CD8-positive, alpha-beta memory T cell (primary cell): ENCODE results near the gene MAN1A1. TPM values are rescaled to one million over a fixed set of nuclear protein-coding genes. Genes with fewer than 3 reads are reported as not detected.

Experiments
- CTCF ChIA-PET: fragments of 350-600 bp; sonication (Branson Sonifier 250); formaldehyde crosslinking; loops from one replicate; lab custom pipeline; 2021; ENCODE audit warnings: antibody characterized with exemption; lab: Charles Lee
- POLR2A ChIA-PET: fragments of 350-600 bp; sonication (Branson Sonifier 250); formaldehyde crosslinking; loops from one replicate; lab custom pipeline; 2021; ENCODE audit warnings: antibody characterized with exemption; lab: Charles Lee
- DNase-seq, 5 donors: peaks; one replicate each; pipeline versions ENCODE4 v3.0.0 to v3.0.0-alpha.2; 2020 to 2022; ENCODE audit warnings: mixed read lengths in 1 of 5
- H3K27ac ChIP-seq: one replicate; pipeline ENCODE4 v1.7.0; 2013; ENCODE audit warnings: low read depth, mild to moderate bottlenecking, low read length, moderate library complexity
- H3K27me3 ChIP-seq: 2 replicates; pipeline ENCODE4 v1.7.0; 2013; ENCODE audit warnings: low read length, mild to moderate bottlenecking; ENCODE audit not compliant: insufficient read depth, poor library complexity, severe bottlenecking
- H3K36me3 ChIP-seq: 2 replicates; pipeline ENCODE4 v1.7.0; 2013; ENCODE audit warnings: mild to moderate bottlenecking, low read length, moderate library complexity; ENCODE audit not compliant: insufficient read depth
- H3K4me1 ChIP-seq: 2 replicates; pipeline ENCODE4 v1.7.0; 2013; ENCODE audit warnings: mild to moderate bottlenecking, low read length, moderate library complexity; ENCODE audit not compliant: insufficient read depth
- H3K4me3 ChIP-seq: 2 replicates; pipeline ENCODE4 v1.7.0; 2013; ENCODE audit warnings: mild to moderate bottlenecking, low read length
- H3K9me3 ChIP-seq: 2 replicates; pipeline ENCODE4 v1.7.0; 2013; ENCODE audit warnings: mild to moderate bottlenecking, low read length
- H3K27ac Mint-ChIP-seq, 8 donors: one replicate each; pipeline ENCODE4 v1.8.0; 2020 to 2021; ENCODE audit warnings: mixed read lengths in 8 of 8, mild to moderate bottlenecking in 6 of 8, inconsistent platforms in 3 of 8, moderate library complexity in 3 of 8
- H3K27me3 Mint-ChIP-seq, 2 donors: one replicate each; pipeline ENCODE4 v1.8.0; 2020 to 2021; ENCODE audit warnings: mixed read lengths in 2 of 2, mild to moderate bottlenecking in 1 of 2, moderate library complexity in 1 of 2
- H3K36me3 Mint-ChIP-seq, 3 donors: one replicate each; pipeline ENCODE4 v1.8.0; 2020 to 2021; ENCODE audit warnings: mixed read lengths in 3 of 3, inconsistent platforms in 1 of 3, mild to moderate bottlenecking in 1 of 3
- H3K4me1 Mint-ChIP-seq, 3 donors: one replicate each; pipeline ENCODE4 v1.8.0; 2020 to 2021; ENCODE audit warnings: mixed read lengths in 3 of 3, inconsistent platforms in 1 of 3, mild to moderate bottlenecking in 1 of 3
- H3K4me3 Mint-ChIP-seq, 7 donors: one replicate each; pipeline ENCODE4 v1.8.0; 2020 to 2021; ENCODE audit warnings: mixed read lengths in 7 of 7, mild to moderate bottlenecking in 6 of 7, moderate library complexity in 4 of 7, inconsistent platforms in 2 of 7
- H3K9me3 Mint-ChIP-seq, 5 donors: one replicate each; pipeline ENCODE4 v1.8.0; 2020 to 2022; ENCODE audit warnings: mixed read lengths in 5 of 5, mild to moderate bottlenecking in 3 of 5, moderate library complexity in 2 of 5, inconsistent platforms in 1 of 5
- polyA plus RNA-seq: library from polyadenylated mRNA; unstranded; fragments of 300-500 nt; fragmentation: Illumina TruSeq; gene quantifications from one replicate; pipeline ENCODE4 v1.2.3, GENCODE V29; 2021
- total RNA-seq, 2 experiments: library from RNA; stranded (reverse); gene quantifications; one replicate each; pipeline ENCODE4 v1.2.3, GENCODE V29; 2021

MAN1A1 gene
- total and polyA plus RNA-seq, 3 experiments from 2014 or later = 23.8 to 38.4 (median 36.9) TPM

GRCh38 chr6:119247504-119247903, 102.1 kb downstream of the MAN1A1 start:
- H3K4me1 Mint-ChIP-seq = peaks cover 0 to 14% (median 2%) of the 10 kb centered on the region in 3 donors
- no peak overlapping the region for H3K27ac ChIP-seq
- ChIA-PET CTCF (no interaction called here), POLR2A (no interaction called here)
- no peaks in the 10 kb centered on the region for H3K9me3 ChIP-seq
- H3K4me3 ChIP-seq = no peak overlapping the region
- no peak overlapping the region for H3K4me3 Mint-ChIP-seq
- H3K36me3 ChIP-seq = no peaks in the 10 kb centered on the region
- DNase-seq = no peak
- no peaks in the 10 kb centered on the region for H3K27me3 ChIP-seq
- peaks cover 3 to 33% (median 22%) of the 10 kb centered on the region in 3 donors for H3K36me3 Mint-ChIP-seq
- H3K4me1 ChIP-seq = no peaks in the 10 kb centered on the region
- no peak overlapping the region for H3K27ac Mint-ChIP-seq
- H3K9me3 Mint-ChIP-seq = no peaks in the 10 kb centered on the region
- no peaks in the 10 kb centered on the region for H3K27me3 Mint-ChIP-seq

DNA sequence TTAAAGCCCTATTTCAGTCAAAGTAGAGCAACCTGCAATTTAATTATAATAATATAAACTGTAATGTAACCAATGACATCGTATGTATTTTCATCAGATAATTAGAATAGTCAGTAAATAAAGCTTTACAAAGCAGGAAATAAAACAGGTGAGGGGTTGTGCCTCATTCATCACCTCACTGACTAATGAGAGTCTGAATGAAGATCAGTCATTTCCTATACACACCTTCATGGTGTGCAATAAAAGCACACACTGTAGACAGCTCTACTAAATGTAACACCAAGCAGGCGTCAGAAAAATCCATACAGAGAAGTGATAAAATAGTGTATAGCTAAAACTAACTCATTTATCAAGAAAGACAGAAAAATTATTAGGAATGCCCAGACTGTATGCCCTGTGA, 105.9 kb downstream of the MAN1A1 start:
- CTCF ChIA-PET = no interaction called here
- Histone ChIP-seq H3K9me3 (no peaks in the 10 kb centered on the region), H3K27ac (no peak overlapping the region), H3K36me3 (no peaks in the 10 kb centered on the region), H3K4me3 (no peak overlapping the region), H3K27me3 (no peaks in the 10 kb centered on the region), H3K4me1 (no peaks in the 10 kb centered on the region)
- Mint-ChIP-seq H3K4me1 (peaks cover 0 to 5% (median 2%) of the 10 kb centered on the region in 3 donors), H3K4me3 (no peak overlapping the region), H3K9me3 (no peaks in the 10 kb centered on the region), H3K27me3 (no peaks in the 10 kb centered on the region), H3K27ac (no peak overlapping the region), H3K36me3 (peaks cover 0 to 25% (median 10%) of the 10 kb centered on the region in 3 donors)
- no peak for DNase-seq
- POLR2A ChIA-PET = no interaction called here

DNA sequence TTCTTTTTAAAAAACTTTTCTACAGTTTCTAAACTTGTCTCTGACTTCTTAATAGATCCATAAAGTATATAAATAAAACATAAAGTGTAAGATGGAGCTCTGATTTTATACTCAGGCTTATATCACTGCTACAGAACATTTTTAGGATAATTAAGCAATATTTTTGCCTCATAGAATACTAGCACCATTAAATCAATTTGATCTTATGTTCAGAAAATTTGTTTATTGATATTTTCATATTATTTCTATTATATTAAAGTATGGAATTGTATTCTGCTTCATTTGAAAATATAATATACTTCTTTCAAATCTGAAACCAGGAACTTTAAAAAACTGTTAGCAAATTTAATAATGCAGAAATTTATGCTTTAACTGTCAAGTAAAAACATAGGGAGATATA, 106.5 kb downstream of the MAN1A1 start:
- ChIA-PET POLR2A (no interaction called here), CTCF (no interaction called here)
- Histone ChIP-seq H3K36me3 (no peaks in the 10 kb centered on the region), H3K4me3 (no peak overlapping the region), H3K4me1 (no peaks in the 10 kb centered on the region), H3K9me3 (no peaks in the 10 kb centered on the region), H3K27me3 (no peaks in the 10 kb centered on the region), H3K27ac (no peak overlapping the region)
- Mint-ChIP-seq H3K4me3 (no peak overlapping the region), H3K9me3 (no peaks in the 10 kb centered on the region), H3K27me3 (no peaks in the 10 kb centered on the region), H3K36me3 (peaks cover 0 to 24% (median 14%) of the 10 kb centered on the region in 3 donors), H3K27ac (no peak overlapping the region), H3K4me1 (peaks cover 0 to 11% (median 4%) of the 10 kb centered on the region in 3 donors)
- no peak for DNase-seq

DNA sequence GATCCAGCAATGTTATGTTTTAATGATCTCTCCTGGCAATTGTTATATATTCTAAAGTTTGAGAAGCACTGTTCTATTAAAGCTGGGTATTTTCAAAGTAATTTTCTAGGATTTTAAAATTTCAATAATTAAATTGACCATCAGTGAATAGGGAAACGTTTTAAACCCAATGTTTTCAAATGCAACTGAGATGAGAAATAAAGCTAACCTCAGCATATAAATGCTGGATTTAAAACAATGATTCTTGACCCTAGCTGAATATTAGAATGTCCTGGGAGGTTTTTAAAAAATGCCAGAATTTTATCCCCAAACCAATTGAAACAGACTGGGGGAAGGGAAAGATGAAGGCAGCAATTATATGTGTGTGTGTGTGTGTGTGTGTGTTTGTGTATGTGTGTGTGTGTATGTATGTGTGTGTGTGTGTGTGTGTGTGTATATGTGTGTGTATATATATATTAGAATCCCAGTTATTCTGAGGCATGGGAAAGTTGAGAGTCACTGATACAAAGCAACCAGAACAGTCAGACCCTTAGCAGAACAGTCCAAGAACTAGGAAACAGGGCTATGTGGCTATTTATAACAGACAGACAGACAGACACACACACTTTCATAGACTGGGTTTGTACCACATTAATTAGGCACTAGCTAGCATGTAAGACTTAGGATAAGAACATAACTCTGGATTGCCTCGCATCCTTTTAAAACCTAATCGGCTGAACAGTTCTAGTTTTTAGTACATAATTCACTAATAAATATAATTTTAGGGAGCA, 107.8 kb downstream of the MAN1A1 start:
- Histone ChIP-seq H3K4me3 (no peak overlapping the region), H3K9me3 (no peaks in the 10 kb centered on the region), H3K27me3 (no peaks in the 10 kb centered on the region), H3K27ac (no peak overlapping the region), H3K4me1 (no peaks in the 10 kb centered on the region), H3K36me3 (no peaks in the 10 kb centered on the region)
- Mint-ChIP-seq H3K4me1 (peaks cover 0 to 15% (median 4%) of the 10 kb centered on the region in 3 donors), H3K9me3 (no peaks in the 10 kb centered on the region), H3K36me3 (peaks cover 8 to 21% (median 20%) of the 10 kb centered on the region in 3 donors), H3K4me3 (no peak overlapping the region), H3K27ac (no peak overlapping the region), H3K27me3 (no peaks in the 10 kb centered on the region)
- ChIA-PET CTCF (no interaction called here), POLR2A (no interaction called here)
- DNase-seq = no peak

DNA sequence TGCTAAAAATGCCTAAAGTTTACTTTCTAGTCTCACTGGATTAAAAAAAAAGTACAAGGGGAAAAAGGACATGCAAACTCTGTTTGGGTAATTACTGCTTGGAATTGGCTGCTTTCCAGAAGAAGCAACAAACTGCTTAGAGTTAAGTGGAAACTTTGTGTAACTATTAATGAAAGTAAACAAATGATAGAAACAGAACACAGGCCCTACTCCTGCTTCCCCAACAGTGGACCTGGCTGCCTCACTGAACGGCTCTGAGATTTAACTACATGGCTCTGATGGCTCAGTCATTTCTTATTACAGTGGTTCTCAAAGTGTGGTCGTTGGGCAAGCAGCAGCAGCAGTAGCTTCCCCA, 108.5 kb downstream of the MAN1A1 start:
- H3K9me3 ChIP-seq = no peaks in the 10 kb centered on the region
- H3K27ac ChIP-seq = no peak overlapping the region
- H3K27me3 ChIP-seq = no peaks in the 10 kb centered on the region
- peaks cover 0 to 17% (median 4%) of the 10 kb centered on the region in 3 donors for H3K4me1 Mint-ChIP-seq
- CTCF ChIA-PET = no interaction called here
- H3K9me3 Mint-ChIP-seq = peaks cover 0 to 3% (median 0%) of the 10 kb centered on the region in 5 donors
- no peak overlapping the region for H3K27ac Mint-ChIP-seq
- no peak overlapping the region for H3K4me3 ChIP-seq
- peaks cover 9 to 19% (median 18%) of the 10 kb centered on the region in 3 donors for H3K36me3 Mint-ChIP-seq
- no peak overlapping the region for H3K4me3 Mint-ChIP-seq
- H3K4me1 ChIP-seq = no peaks in the 10 kb centered on the region
- POLR2A ChIA-PET = no interaction called here
- no peaks in the 10 kb centered on the region for H3K27me3 Mint-ChIP-seq
- DNase-seq = no peak
- no peaks in the 10 kb centered on the region for H3K36me3 ChIP-seq

DNA sequence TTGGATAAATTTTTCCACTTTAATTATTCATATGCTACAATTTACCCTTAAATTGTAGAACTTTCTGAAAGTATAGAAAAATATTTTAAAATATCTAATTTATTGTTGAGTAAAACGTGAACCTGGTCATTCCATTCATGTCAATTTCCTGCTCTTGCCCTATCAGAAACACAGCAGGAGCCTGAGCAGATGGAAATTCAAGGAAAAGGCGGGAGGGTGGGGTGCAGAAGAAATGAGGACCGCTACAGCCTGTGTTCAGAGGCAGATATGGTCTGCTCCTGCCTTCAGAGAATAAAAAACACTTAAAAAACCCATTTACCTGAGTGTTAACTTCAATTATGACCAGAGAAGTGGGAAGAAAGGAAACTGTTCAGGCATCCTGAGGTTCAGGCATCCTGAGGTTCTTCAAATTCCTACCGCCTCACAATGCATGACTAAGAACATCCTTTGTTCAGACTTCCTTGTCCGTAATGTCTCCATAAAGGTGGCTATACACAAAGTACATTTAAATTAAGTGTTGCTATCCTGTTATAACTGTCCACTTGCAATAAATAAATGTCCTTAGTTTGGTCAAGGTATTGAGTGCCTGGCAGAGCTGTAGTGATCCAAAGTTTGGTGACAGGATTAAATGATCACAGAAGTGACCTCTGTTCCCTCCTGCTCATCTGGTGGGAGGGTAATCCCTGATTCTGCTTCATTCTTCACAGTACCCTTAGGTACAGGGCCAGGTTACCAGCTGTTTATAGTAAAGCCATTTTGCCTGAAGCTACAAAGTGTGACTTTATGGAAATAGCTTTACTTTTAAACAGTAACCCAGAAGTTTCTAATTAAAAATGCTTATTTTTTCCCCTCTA, 109.1 kb downstream of the MAN1A1 start:
- no peak overlapping the region for H3K4me3 ChIP-seq
- CTCF ChIA-PET = no interaction called here
- Mint-ChIP-seq H3K4me3 (no peak overlapping the region), H3K4me1 (peaks cover 0 to 17% (median 4%) of the 10 kb centered on the region in 3 donors), H3K36me3 (peaks cover 9 to 21% (median 18%) of the 10 kb centered on the region in 3 donors), H3K27me3 (no peaks in the 10 kb centered on the region), H3K27ac (peak overlapping the region in 1 of 8 donors; percentile 26), H3K9me3 (peaks cover 0 to 4% (median 0%) of the 10 kb centered on the region in 5 donors)
- no peak for DNase-seq
- no peaks in the 10 kb centered on the region for H3K27me3 ChIP-seq
- no peaks in the 10 kb centered on the region for H3K4me1 ChIP-seq
- POLR2A ChIA-PET = no interaction called here
- no peak overlapping the region for H3K27ac ChIP-seq
- no peaks in the 10 kb centered on the region for H3K9me3 ChIP-seq
- no peaks in the 10 kb centered on the region for H3K36me3 ChIP-seq

DNA sequence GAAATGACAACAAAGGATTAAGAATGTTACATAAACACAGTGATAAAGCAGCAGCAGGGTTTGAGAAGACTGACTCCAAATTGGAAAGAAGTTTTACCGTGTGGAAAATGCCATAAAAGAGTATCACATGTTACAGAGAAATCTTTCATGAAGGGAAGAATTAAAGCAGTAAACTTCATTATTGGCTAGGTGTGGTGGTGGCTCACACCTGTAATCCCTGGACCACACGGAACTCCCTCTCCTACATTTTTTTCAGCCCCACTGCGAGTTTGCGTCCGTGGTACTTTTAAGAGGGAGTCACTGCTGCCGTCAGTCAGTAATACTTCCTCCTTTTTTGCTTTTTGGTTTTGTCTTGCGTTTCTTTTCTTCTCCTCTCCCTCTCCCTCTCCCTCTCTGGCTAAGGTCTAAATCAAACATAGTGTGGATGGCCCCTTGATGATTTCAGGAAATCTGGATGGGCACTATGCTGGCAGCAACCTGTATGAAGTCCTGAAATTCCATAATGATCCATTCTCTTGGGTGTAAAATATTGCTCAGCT, 112.3 kb downstream of the MAN1A1 start:
- H3K4me3 ChIP-seq = no peak overlapping the region
- DNase-seq = no peak
- Mint-ChIP-seq H3K4me1 (peaks cover 6 to 12% (median 7%) of the 10 kb centered on the region in 3 donors), H3K4me3 (no peak overlapping the region), H3K9me3 (peaks cover 0 to 4% (median 0%) of the 10 kb centered on the region in 5 donors), H3K27me3 (no peaks in the 10 kb centered on the region), H3K27ac (no peak overlapping the region), H3K36me3 (peaks cover 16 to 27% (median 18%) of the 10 kb centered on the region in 3 donors)
- no peaks in the 10 kb centered on the region for H3K9me3 ChIP-seq
- no peak overlapping the region for H3K27ac ChIP-seq
- POLR2A ChIA-PET = no interaction called here
- H3K36me3 ChIP-seq = no peaks in the 10 kb centered on the region
- no peaks in the 10 kb centered on the region for H3K27me3 ChIP-seq
- CTCF ChIA-PET = no interaction called here
- no peaks in the 10 kb centered on the region for H3K4me1 ChIP-seq

GRCh38 chr6:119234941-119235340, 114.6 kb downstream of the MAN1A1 start:
- H3K36me3 Mint-ChIP-seq = peaks cover 23 to 36% (median 27%) of the 10 kb centered on the region in 3 donors
- Histone ChIP-seq H3K27me3 (no peaks in the 10 kb centered on the region), H3K36me3 (no peaks in the 10 kb centered on the region), H3K27ac (no peak overlapping the region), H3K4me3 (no peak overlapping the region), H3K9me3 (no peaks in the 10 kb centered on the region), H3K4me1 (no peaks in the 10 kb centered on the region)
- no peak overlapping the region for H3K27ac Mint-ChIP-seq
- no peak overlapping the region for H3K4me3 Mint-ChIP-seq
- H3K27me3 Mint-ChIP-seq = no peaks in the 10 kb centered on the region
- no peak for DNase-seq
- peaks cover 6 to 12% (median 7%) of the 10 kb centered on the region in 3 donors for H3K4me1 Mint-ChIP-seq
- CTCF ChIA-PET = no interaction called here
- POLR2A ChIA-PET = no interaction called here
- H3K9me3 Mint-ChIP-seq = peaks cover 0 to 4% (median 0%) of the 10 kb centered on the region in 5 donors
